Lower lobe of right lung (tissue), 2 donors: ENCODE results near the gene TMEM9. TPM values are rescaled to one million over a fixed set of nuclear protein-coding genes. Genes with fewer than 3 reads are reported as not detected.
A peak's percentile ranks its signal among the peaks of the same experiment; 100 is the strongest.

Experiments used
- ATAC-seq, 2 donors: fragments of 200-7000 bp; cut with Tn5 transposase; one replicate each; pipeline ENCODE4 v1.9.1; 2020 to 2022; ENCODE audit warnings: mild to moderate bottlenecking in 2 of 2, moderate library complexity in 2 of 2
- DNase-seq: peaks from one replicate; pipeline ENCODE4 v3.0.0-alpha.2; 2020
- H3K27ac ChIP-seq: fragments of 200-600 bp; one replicate; pipeline ENCODE4 v1.8.0; 2022
- H3K27me3 ChIP-seq: fragments of 200-600 bp; one replicate; pipeline ENCODE4 v1.8.0; 2022; ENCODE audit warnings: low read depth
- H3K36me3 ChIP-seq: fragments of 200-600 bp; one replicate; pipeline ENCODE4 v1.8.0; 2022; ENCODE audit warnings: mild to moderate bottlenecking
- H3K4me1 ChIP-seq: fragments of 200-600 bp; one replicate; pipeline ENCODE4 v1.8.0; 2022
- H3K4me3 ChIP-seq: fragments of 200-600 bp; one replicate; pipeline ENCODE4 v1.8.0; 2022; ENCODE audit warnings: mild to moderate bottlenecking
- H3K9me3 ChIP-seq: fragments of 200-600 bp; one replicate; pipeline ENCODE4 v1.8.0; 2022
- CTCF ChIP-seq: fragments of 200-600 bp; IDR thresholded peaks from one replicate; pipeline ENCODE4 v1.8.0; 2022; ENCODE audit warnings: antibody characterized with exemption, mild to moderate bottlenecking
- intact Hi-C: fragments of 100-400 bp; cut with DNase I; formaldehyde crosslinking; loops from one replicate; pipeline ENCODE4 v1.11.0; 2022
- total RNA-seq: library from RNA; stranded (reverse); fragmentation: NEBNext Ultra II Directional; extraction: Animal tissue kit (Norgen Biotek cat#: 25700); gene quantifications from one replicate; pipeline ENCODE4 v1.2.1, GENCODE V29; 2021
- donor health status: DM: no; HTN: yes; CAD: no; lungs with severe emphysema.

Gene TMEM9
- total RNA-seq, 1 donor from 2014 or later = 47.9 TPM

- Histone ChIP-seq H3K27me3 (no peaks in the 10 kb centered on the region), H3K4me1 (peaks cover 19% of the 10 kb centered on the region), H3K4me3 (peak overlapping the region; percentile 85), H3K27ac (peak overlapping the region; percentile 78), H3K36me3 (peaks cover 30% of the 10 kb centered on the region), H3K9me3 (no peaks in the 10 kb centered on the region)
- TF ChIP-seq CTCF = no peak
- DNase-seq (no peak), ATAC-seq (peak; percentile 81 to 89)
- intact Hi-C loops = no loop called here
Measured at GRCh38 chr1:201153474-201154388, 543 bp downstream of the TMEM9 start.

- no peak overlapping the region for H3K4me3 ChIP-seq
- TF ChIP-seq CTCF = peak; percentile 35
- no peak overlapping the region for H3K27ac ChIP-seq
- H3K4me1 ChIP-seq = peaks cover 14% of the 10 kb centered on the region
- no peaks in the 10 kb centered on the region for H3K9me3 ChIP-seq
- peaks cover 68% of the 10 kb centered on the region for H3K36me3 ChIP-seq
- no peak for ATAC-seq
- DNase-seq = no peak
- no peaks in the 10 kb centered on the region for H3K27me3 ChIP-seq
- intact Hi-C loops = no loop called here
Measured at GRCh38 chr1:201149400-201149799, 4.9 kb downstream of the TMEM9 start.

GRCh38 chr1:201147396-201148015 is 6.8 kb downstream of the TMEM9 start:
- no peak for ATAC-seq
- no peak for DNase-seq
- no peaks in the 10 kb centered on the region for H3K9me3 ChIP-seq
- peaks cover under 1% of the 10 kb centered on the region for H3K4me1 ChIP-seq
- intact Hi-C loops = no loop called here
- peaks cover 87% of the 10 kb centered on the region for H3K36me3 ChIP-seq
- TF ChIP-seq CTCF = no peak
- no peak overlapping the region for H3K27ac ChIP-seq
- no peaks in the 10 kb centered on the region for H3K27me3 ChIP-seq
- no peak overlapping the region for H3K4me3 ChIP-seq

- intact Hi-C loops = no loop called here
- Histone ChIP-seq H3K4me1 (no peaks in the 10 kb centered on the region), H3K27ac (no peak overlapping the region), H3K36me3 (peaks cover 92% of the 10 kb centered on the region), H3K4me3 (no peak overlapping the region), H3K9me3 (no peaks in the 10 kb centered on the region), H3K27me3 (no peaks in the 10 kb centered on the region)
- ATAC-seq (no peak), DNase-seq (no peak)
- no peak for TF ChIP-seq CTCF
Measured at GRCh38 chr1:201146626-201147390, 7.5 kb downstream of the TMEM9 start.

GRCh38 chr1:201145816-201146215 is 8.5 kb downstream of the TMEM9 start:
- H3K36me3 ChIP-seq = peaks cover 92% of the 10 kb centered on the region
- TF ChIP-seq CTCF = no peak
- no peak overlapping the region for H3K27ac ChIP-seq
- DNase-seq (no peak), ATAC-seq (no peak)
- intact Hi-C loops = no loop called here
- no peaks in the 10 kb centered on the region for H3K4me1 ChIP-seq
- H3K9me3 ChIP-seq = no peaks in the 10 kb centered on the region
- no peak overlapping the region for H3K4me3 ChIP-seq
- H3K27me3 ChIP-seq = no peaks in the 10 kb centered on the region
